HG03354 (cell line): ENCODE data around the gene CMIP.
"Not testable (repeated sequence)": the region's sequence is repeated elsewhere in the genome, so short reads cannot be mapped to it uniquely, and the experiment has no call there.

Source experiments
- ATAC-seq: cut with Tn5 transposase; IDR thresholded peaks from one replicate; pipeline ENCODE4 v1.9.1; 2021; ENCODE audit warnings: mild to moderate bottlenecking; ENCODE audit not compliant: unreplicated experiment, poor library complexity, severe bottlenecking

Gene CMIP

DNA sequence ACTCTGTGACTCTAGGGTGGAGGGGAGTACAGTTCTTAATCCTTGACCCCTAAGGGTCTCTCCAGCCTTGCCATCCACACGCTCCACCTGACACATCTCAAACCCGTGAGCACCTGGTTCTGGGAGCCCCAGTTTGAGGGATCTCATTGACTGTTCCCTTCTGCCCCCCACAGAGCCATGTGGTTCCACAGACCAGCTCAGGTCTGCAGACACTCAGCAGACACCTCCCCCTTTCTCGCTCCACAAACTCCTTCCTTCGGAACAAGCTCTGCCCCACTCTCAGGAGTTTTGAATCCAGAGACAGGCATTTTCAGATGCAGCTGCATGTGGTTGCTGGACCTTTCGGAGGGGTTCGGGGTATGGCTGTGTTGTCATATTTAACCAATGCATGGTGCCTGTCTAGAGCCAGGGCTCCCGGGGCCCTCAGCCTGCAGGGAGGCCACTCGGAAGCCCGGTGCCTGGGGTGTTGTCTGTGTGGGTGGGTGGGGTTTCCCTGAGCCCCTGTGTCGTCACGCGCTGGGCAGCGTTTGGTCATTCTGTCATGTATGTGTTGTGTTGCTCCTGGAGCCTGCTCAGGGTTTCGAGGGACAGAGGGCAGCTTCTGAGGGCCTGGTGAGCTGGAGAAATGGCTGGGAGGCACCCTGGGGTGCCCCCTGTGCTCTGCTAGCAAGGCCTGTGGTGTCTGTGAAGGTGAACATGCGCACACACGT lies 235.3 kb downstream of the CMIP start:
- ATAC-seq = no peak

DNA sequence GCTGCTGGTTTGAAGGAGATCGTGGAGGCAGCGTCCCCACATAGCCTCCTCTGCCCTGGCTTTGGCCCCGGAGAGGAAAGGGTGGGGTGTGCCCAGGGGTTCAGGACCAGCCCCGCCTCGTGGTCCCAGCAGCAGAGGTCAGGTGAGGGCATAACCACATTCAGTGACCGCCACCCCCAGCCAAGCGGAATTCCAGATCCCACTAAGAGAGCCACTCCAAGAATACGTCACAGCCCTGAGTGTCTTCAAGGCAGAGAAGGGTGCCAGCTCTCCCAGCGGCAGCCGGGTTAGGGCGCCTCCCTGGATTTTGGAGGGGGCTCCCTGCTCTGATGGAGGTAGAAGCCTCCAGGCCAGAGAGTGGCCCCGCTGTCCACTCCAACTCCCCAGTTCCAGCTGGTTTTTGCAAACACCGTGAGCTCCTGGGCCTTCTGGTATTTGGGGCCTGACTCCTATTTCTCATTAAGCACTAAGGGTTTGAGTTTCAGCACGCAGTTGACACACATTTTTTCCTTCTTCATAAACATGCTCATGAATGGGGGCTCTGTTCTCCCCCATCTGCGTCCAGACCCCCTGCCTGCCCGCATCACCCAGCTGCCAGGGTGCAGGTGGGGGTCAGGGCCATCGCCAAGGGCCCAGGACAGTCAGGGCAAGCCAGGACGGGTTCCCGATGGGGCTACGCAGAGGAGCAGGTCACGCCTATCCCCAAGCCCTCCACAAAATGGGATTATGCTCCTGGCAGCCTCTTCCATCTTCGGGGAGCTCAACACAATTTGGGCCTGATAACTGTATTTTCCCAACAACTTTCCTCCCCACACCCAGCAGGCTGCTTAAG lies 236.1 kb downstream of the CMIP start:
- no peak for ATAC-seq

- ATAC-seq = no peak
Observed at GRCh38 chr16:81681311-81681710, 236.7 kb downstream of the CMIP start.

GRCh38 chr16:81684242-81684837 lies 239.7 kb downstream of the CMIP start:
- ATAC-seq = no peak

DNA sequence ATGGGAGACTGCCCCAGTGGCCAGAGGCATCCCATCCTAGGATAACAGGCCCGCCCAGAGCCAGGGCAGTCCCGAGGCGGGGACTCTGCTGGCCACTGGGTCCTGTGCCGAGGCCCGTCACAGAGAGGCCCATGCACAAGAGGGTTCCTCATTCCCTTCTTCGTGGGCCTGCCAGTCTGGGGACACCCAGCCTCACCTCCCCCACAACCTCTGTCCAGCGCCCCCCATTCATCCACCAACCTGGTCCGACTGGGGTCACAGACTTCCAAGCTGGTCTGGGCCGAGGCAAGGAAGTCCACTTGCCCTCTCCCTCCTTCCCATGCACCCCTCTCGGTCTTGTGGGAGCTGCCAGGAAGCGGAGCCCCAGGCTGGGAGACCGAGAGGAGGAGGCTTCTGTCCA lies 240.3 kb downstream of the CMIP start:
- ATAC-seq = no peak

- no peak for ATAC-seq
Observed at GRCh38 chr16:81686391-81687130, 242.0 kb downstream of the CMIP start.

DNA sequence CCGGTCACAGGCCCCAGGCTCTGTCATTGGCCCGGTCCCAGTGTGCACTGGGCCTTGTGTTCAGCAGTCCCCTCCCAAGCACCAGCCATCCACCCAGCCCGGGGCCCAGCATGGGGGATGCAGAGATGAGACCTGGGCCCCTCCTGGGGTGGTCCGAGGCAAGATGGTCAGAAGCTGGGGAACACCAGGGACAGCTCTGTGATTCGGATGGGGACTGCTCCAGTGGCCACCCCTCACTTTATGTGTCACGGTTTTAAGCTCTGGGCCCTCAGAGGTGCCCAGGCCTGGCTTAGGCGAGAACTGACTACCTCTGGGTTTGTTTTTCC lies 242.5 kb downstream of the CMIP start:
- no peak for ATAC-seq

- ATAC-seq = no peak
Observed at GRCh38 chr16:81688182-81688581, 243.6 kb downstream of the CMIP start.

- ATAC-seq = not testable (repeated sequence)
Observed at GRCh38 chr16:81688839-81689238, 244.2 kb downstream of the CMIP start.

DNA sequence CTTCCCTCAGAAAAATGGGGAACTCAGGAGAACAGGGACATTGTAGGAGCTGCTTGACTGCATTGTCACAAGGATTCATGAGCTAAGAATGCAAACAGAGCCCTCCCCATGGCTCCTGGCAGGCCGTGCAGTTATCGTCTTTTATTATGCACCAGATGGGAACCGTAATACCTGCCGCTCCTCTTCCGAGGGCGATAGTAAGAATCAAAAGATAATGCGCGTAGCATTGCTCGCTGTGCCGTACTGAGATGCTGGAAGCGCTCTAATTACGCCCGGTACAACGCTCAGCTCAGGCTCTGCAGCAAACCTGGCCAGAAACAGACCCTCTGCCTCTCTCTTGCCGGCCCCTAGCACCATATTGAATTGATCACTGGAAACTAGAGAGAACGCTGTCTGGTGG lies 247.4 kb downstream of the CMIP start:
- no peak for ATAC-seq

GRCh38 chr16:81692571-81692970 lies 248.0 kb downstream of the CMIP start:
- ATAC-seq = no peak

GRCh38 chr16:81693041-81693743 lies 248.6 kb downstream of the CMIP start:
- ATAC-seq = no peak

- no peak for ATAC-seq
Observed at GRCh38 chr16:81693744-81694303, 249.2 kb downstream of the CMIP start.

DNA sequence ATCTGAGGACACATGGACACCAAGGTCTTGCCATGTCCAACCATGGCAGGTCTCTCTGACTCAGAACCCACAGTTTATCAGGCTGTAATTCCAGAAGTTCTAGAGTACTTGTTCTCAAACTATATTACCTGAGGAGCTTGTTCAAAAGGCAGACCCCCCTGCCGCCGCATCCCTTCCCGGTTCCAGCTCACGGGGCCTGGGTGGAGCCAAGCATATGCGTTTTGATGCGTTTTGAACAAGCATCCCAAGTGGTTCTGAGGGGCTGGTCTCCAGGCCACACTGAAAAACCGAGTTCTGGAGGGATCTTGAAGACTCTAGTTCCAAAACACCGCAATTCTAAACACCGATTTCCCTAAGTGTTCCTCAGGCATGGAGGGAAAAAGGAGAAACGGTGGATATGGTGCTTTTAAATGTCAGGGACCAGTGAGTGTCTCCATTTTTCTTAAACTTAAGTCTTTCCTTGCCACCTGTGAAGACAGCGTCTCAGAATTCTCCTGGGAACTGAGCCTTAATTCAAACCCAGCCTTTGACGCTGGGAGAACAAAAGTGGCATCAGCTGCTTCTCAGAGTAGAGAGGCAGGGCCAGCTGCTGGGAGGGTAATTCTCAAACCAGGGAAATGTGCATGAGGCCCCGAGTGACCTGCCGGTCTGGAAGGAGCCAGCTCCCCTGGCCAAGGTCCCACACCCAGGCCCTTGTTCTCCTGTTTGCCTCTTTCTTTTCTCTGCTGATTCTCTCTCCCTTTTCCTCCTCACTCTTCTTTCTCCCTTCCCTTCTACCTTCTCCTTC lies 250.1 kb downstream of the CMIP start:
- ATAC-seq = no peak

GRCh38 chr16:81695321-81696165 lies 250.9 kb downstream of the CMIP start:
- ATAC-seq = no peak

DNA sequence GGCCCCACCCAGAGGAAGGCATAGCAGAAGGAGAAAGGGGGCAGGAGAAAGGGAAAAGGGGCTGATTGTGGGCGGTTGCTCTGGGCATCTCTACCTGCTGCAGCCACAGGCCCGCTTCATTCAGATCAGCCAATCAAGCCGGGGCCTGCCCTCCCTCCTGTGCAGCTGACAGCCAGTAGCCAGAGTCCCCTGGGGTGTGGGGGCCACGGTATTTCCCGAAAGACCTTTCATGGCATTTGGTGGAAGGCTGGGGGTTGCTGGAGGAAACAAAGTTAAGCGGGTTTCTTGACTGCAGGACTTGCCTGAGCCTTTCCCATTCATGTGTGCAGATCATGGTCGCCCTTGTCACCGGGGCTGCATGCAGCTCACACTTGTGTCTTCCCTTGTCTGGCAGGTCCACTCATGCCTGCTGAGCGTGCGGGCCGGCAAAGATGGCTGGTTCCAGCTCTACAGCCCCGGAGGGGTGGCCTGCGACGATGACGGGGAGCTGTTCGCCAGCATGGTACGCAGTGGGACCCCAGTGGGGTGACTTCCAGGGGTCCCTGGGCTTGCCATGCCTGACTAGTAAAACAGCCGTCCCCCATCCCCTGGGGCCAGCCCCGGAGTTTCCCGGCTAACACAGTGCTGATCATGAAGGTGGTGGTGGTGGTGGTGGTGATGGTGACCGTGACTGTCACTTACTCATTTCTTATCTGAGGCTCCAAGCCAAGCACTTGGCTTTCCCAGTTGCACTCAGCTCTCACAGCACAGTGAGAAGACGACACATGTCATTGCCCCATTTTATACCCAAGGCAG lies 251.8 kb downstream of the CMIP start:
- no peak for ATAC-seq

- no peak for ATAC-seq
Observed at GRCh38 chr16:81696961-81697615, 252.5 kb downstream of the CMIP start.
